Stimulated activated CD8-positive, alpha-beta memory T cell treated with anti-CD3 and anti-CD28 coated beads, Interleukin-2, amount 100 ng/mL, for 1 hour (primary cell): ENCODE measurements around the gene CHSY1.
"Not testable (repeated sequence)": the region's sequence is repeated elsewhere in the genome, so short reads cannot be mapped to it uniquely, and the experiment has no call there.

Source experiments
- DNase-seq, 2 donors: peaks; one replicate each; pipeline ENCODE4 v3.0.0-alpha.2; 2020; ENCODE audit warnings: low read depth in 2 of 2

Gene CHSY1

DNA sequence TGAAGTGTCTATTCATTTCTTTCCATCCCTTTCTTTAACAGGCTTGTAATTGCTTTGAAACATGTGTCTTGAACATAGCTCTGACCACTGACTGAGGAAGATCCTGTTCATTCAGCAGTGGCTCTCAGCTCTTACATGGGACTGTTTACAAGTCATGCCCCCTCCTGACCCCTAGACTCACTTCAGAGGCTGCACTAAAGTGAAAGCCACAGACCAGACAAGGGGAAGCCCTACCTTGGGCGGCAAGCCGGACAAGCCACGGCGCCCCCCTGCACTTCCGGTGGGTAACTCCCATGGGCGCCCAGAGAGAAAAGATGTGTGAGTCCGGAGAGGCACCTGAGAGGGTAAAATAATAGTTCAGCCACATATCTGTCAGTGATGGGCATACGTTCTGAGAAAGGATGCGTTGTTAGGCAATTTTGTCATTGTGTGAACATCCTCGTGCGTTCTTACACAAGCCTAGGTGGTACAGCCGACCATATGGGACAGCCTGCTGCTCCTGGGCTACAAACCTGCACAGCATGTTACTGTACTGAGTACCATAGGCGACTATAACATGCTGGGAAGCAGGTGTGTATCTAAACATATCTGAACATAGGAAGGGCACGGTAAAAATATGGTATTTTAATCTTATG, 116.2 kb downstream of the CHSY1 start:
- no peak for DNase-seq

DNA sequence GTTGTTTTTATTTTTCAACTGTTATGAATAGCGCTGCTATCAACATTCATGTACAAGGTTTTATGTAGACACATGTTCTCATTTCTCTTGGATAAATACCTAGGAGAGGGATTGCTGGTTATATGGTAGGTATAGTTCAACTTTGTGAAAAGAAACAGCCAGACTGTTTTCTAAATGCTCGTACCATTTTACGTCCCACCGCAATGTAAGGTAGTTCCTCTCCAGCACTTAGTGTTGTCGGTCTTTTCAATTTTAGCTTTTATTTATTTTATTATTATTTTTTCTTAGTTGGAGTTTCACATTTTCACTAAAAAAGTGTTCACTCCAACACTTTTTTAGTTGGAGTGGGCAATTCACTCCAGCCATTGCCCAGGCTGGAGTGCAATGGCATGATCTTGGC, 117.1 kb downstream of the CHSY1 start:
- no peak for DNase-seq

DNA sequence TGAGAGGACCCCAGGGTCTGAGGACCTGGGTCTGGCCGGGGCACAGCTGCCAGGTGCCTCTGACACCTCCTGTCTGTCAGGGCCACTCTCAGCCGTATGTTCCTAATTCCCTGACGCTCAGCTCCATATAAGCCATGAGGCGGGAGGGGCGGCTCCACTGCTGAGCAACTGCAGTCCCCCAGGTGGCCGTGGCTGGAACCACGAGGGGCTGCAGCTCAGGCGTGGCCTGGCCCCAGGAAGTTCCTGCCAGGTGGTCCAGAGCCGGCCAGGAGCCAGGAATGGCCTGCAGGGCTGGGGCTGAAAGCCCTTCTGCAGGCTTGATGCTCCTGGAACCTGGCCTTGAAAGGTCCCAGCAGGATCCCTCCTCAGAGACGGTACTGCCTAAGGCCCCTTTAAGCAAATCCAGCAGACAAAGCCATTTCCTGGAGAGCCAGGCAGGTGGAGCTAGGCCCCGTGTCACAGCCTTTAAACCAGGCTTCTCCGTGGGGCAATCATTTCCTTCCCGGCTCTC, 118.0 kb downstream of the CHSY1 start:
- DNase-seq, result no peak

- no peak for DNase-seq
These were observed 118.7 kb downstream of the CHSY1 start for GRCh38 chr15:101133181-101133460.

DNA sequence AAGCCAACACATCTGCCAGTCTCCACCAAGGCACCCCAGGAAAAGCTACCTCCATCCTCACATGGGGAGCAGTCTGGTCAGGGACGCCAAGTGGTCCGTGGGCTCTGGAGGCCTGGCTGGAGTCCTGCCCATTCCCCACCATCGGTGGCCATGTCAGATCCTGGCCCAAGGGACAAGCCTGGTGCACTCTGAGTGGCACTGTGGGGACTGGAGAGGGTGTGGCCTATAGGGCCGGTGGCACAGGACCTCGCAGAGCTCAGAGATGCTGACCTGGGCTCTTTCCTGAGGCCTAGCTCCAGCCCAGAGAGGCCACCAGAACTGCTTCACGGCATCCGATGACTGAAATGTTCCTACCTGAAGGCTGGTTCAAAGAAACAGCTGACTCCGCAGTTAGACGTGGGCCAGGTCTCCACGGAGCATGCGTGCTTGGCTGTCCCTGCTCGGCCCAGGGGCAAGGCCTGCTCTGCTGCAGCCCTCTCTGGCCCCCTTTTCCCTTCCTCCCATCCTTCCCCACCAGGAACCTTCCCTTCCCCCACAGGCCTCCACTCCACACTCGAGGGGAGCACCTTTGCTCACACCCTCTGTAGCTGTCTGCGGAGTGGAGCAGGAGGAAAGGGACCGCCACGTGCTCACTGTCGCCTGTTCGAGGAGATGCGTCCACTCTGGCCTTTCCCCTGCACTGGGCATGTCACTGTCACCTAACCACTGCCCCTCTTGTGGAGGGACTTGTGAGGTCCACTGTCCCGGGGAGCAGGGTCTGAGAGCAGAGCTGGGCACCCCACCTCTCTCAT, 119.3 kb downstream of the CHSY1 start:
- DNase-seq, result no peak

DNA sequence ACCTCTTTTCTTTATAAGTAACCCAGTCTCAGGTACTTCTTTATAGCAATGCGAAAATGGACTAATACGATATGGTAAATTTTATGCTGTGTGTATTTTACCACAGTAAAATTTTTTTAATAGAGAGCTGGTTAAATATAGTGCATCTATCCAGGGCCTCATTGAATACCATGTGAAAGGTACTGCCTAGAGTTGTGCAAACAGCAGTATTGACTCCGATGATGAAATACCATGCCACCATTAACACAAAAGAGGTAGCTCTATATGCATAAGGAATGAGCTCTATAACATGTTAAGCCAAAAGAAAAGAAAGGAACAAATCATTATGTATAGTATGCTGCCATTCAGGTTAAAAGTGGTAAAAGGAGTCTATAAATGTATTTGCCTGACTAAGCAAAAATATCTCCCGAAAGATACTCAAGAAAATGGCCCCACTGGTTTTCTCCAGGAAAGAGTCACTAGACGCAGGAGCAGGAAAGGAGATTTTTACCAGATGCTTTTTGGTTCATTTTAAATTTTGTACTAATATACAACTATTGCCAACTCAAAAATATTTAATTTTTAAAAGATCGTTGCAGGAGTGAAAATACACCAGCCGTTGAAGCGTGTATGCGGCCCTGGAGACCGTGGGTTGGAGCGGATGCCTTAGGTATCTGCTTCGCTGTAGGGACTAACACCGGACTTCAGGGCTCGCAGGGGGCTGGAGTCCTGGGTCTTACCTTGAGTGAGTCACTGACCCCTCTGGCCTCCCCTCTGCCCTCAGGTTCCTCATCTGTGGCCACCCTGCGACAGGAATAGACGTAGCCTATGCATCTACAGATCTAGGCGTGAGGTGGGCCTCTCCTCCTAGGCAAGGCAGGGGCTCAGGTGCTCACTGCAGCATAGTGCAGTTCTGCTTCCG, 120.1 kb downstream of the CHSY1 start:
- DNase-seq, result no peak

- DNase-seq, result no peak
These were observed 121.9 kb downstream of the CHSY1 start for GRCh38 chr15:101129851-101130380.

- DNase-seq, result no peak
These were observed 123.4 kb downstream of the CHSY1 start for GRCh38 chr15:101128221-101129015.

GRCh38 chr15:101127506-101128076, 124.3 kb downstream of the CHSY1 start:
- peak; percentile 11 to 23 for DNase-seq

DNA sequence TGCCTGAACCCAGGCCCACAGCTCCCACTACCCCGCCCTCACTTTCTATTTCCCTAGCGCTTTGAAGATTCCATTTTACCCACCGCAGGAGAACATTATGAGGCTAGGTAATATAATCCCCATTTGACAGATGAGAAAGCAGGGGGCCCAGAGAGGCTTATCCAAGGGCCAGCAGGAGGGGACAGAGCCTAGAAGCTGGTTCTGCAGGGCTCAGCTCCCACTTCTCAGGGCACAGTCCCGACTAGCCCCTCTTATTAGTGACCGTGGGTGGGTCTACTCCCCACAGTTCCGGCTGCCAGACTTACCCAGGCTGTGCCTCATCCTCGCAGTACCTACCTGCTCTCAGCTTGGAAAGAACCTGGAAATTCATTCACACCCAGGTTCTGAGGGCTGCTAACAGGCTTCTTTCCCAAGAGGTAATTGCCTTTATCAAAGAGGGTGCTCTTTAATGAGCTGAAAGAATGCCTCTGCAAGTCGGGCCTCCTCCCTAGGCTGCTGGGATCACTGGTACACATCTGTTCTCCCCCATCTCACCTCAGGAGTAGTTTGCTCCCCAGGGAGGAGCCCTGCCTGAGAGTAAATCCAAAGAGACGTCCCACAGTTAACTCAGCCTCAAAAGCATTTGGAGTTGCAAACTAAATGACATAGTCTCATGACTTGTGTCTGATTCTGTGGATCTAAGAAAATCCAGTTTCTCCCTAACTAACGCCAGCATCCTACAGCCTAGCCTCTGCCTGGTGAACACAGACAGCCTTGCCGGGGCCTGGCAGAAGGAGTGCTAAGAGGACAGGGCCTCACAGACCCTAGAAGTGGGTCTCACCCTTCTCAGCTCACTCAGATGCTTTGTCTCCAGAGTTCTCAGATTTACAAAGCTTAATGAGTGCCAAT, 125.0 kb downstream of the CHSY1 start:
- no peak for DNase-seq

DNA sequence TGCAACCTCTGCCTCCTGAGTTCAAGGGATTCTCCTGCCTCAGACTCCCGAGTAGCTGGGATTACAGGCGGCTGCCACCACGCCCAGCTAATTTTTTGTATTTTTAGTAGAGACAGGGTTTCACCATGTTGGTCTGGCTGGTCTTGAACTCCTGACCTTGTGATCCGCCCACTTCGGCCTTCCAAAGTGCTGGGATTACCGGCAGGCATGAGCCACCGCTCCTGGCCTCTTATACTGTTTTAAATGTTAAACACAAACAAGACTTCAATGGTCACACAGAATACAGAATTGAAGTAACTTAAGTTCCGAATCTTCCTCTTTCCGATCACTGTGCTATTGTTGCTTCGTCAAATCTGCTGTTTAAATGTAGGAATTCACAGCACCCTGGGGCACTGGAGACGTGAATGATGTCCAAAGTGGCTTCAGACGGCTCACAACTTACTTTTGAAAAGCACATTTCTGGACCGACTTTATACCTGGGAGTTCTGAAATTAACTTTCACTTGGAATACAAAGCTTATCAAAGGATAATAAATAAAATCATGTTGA, 125.9 kb downstream of the CHSY1 start:
- not testable (repeated sequence) for DNase-seq
